GM13976 (cell line): Measurements from ENCODE around the gene UBAC2.

Experiments
- DNase-seq: peaks from one replicate; pipeline ENCODE4 v3.0.0; 2012; ENCODE audit warnings: low spot score
- CTCF ChIP-seq: IDR thresholded peaks from 2 replicates; pipeline ENCODE4 v1.5.1; 2012; ENCODE audit warnings: borderline replicate concordance, mild to moderate bottlenecking; ENCODE audit not compliant: insufficient read depth; ENCODE audit errors: extremely low read depth, missing control alignments, control extremely low read depth
- in situ Hi-C: fragments of 300-500 bp; cut with MboI; formaldehyde crosslinking; loops from one replicate; pipeline ENCODE4 v1.12.0; 2022; ENCODE audit warnings: low sequenced_read_pairs, mixed read lengths, inconsistent platforms; ENCODE audit not compliant: unreplicated experiment

UBAC2 gene

DNA sequence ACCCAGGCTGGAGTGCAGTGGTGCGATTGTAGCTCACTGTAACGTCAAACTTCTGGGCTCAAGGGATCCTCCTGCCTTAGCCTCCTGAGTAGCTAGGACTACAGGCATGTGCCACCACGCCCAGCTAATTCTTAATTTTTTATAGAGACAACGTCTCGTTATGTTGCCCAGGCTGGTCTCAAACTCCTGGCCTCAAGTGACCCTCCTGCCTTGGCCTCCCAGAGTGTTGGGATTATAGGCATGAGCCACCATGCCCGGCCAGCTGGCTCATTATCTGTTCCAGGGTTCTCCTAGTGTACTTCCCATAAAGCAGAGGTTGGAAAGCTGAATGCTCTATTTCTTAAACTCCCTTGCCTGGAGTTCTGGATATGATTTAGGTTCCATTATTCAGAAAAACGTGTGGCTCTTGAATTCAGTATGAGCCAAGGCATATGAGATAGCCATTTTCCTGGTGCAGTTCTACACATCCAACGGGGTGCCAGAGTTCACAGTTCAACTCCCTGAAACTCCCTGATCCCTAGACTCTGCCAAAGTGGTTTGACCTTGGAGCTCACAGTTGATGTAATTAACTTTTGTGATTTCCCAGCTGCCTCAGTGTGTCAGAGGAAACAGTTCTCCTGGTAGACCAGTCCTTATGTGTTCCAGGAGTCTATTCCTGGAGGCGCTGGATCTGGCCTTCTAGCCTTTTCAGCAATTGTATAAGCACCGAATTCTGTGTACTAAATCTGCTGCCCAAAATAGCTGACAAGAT is 85.0 kb downstream of the UBAC2 start:
- no peak for TF ChIP-seq CTCF
- no peak for DNase-seq
- in situ Hi-C loops = no loop called here

- DNase-seq = no peak
- no peak for TF ChIP-seq CTCF
- in situ Hi-C loops = no loop called here
Measured at GRCh38 chr13:99287551-99287950, 86.9 kb downstream of the UBAC2 start.

DNA sequence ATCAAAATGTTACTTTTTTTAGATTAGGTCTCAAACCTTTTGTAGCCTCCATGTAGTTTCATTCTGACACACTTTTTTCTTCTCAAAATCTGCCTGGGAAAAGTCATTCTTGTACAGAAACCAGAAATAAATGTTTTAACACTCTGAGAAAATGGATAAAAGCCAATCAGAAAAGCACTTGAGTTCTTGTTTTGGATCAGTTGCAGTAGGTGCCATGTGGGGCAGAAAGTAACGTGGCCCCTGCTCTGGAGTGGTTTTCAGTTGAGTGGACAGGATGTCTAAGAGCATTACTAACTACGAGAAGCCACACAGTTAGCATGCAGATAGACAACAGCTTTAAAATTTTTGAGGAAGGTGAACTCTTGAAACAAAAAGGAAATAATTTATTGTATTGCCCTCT is 87.4 kb downstream of the UBAC2 start:
- in situ Hi-C loops = no loop called here
- no peak for TF ChIP-seq CTCF
- DNase-seq = peak; percentile 57

- in situ Hi-C loops = no loop called here
Measured at GRCh38 chr13:99289271-99289670, 88.6 kb downstream of the UBAC2 start.

GRCh38 chr13:99289674-99290337 is 89.2 kb downstream of the UBAC2 start:
- no peak for DNase-seq
- in situ Hi-C loops = no loop called here
- TF ChIP-seq CTCF = no peak

More at GRCh38 chr13:99289271-99289670, 88.6 kb downstream of the UBAC2 start:
- no peak for TF ChIP-seq CTCF
- no peak for DNase-seq

DNA sequence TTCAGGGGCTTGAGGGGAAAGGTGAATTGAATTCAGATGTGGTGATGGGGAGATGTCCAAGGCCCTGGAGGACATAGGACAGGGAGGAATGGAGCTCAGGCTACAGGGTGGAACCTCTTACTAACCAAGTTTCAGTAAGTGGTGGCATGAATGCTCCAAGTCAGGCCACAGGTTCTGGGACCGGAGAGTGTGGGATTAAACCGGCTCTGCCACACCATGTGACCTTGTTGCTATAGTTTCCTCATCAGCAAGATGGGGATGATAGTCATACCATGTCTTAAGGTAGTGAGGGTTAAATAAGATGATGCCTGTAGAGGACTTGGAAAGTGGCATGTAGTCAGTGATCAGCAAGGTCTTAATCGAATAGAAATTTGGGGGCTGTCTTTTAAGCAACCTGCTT is 90.2 kb downstream of the UBAC2 start:
- TF ChIP-seq CTCF = no peak
- in situ Hi-C loops = no loop called here
- no peak for DNase-seq
